Activated T-cell treated with anti-CD3 and anti-CD28 coated beads, Interleukin-2, amount 50 U/mL, for 48 hours (primary cell): Measurements from ENCODE around the gene LRPPRC.

Experiments used
- DNase-seq, 2 experiments: peaks; one replicate each; pipeline ENCODE4 v3.0.0-alpha.2; 2020

LRPPRC gene

GRCh38 chr2:43905871-43906270 lies 89.9 kb downstream of the LRPPRC start:
- no peak for DNase-seq

- DNase-seq = no peak
Observed at GRCh38 chr2:43905371-43905803, 90.4 kb downstream of the LRPPRC start.

- DNase-seq = no peak
Observed at GRCh38 chr2:43899589-43899988, 96.2 kb downstream of the LRPPRC start.

- DNase-seq = no peak
Observed at GRCh38 chr2:43898838-43899346, 96.9 kb downstream of the LRPPRC start.

GRCh38 chr2:43898134-43898837 lies 97.5 kb downstream of the LRPPRC start:
- no peak for DNase-seq

- DNase-seq = no peak
Observed at GRCh38 chr2:43897492-43897891, 98.3 kb downstream of the LRPPRC start.

GRCh38 chr2:43896906-43897305 lies 98.9 kb downstream of the LRPPRC start:
- no peak for DNase-seq

- DNase-seq = no peak
Observed at GRCh38 chr2:43894743-43895142, 101.0 kb downstream of the LRPPRC start.

GRCh38 chr2:43890855-43891254 lies 104.9 kb downstream of the LRPPRC start:
- DNase-seq = no peak

GRCh38 chr2:43889416-43889815 lies 106.4 kb downstream of the LRPPRC start:
- no peak for DNase-seq

GRCh38 chr2:43887176-43887575 lies 108.6 kb downstream of the LRPPRC start:
- no peak for DNase-seq

GRCh38 chr2:43885132-43885632 lies 110.6 kb downstream of the LRPPRC start:
- no peak for DNase-seq

- no peak for DNase-seq
Observed at GRCh38 chr2:43884689-43885088, 111.1 kb downstream of the LRPPRC start.

GRCh38 chr2:43882312-43882711 lies 113.5 kb downstream of the LRPPRC start:
- DNase-seq = no peak

- no peak for DNase-seq
Observed at GRCh38 chr2:43880952-43881351, 114.8 kb downstream of the LRPPRC start.

- DNase-seq = no peak
Observed at GRCh38 chr2:43880471-43880870, 115.3 kb downstream of the LRPPRC start.

- no peak for DNase-seq
Observed at GRCh38 chr2:43879261-43879660, 116.5 kb downstream of the LRPPRC start.

GRCh38 chr2:43877782-43878464 lies 117.9 kb downstream of the LRPPRC start:
- DNase-seq = peak; percentile 87

GRCh38 chr2:43874776-43875451 lies 120.9 kb downstream of the LRPPRC start:
- DNase-seq = no peak

- no peak for DNase-seq
Observed at GRCh38 chr2:43872151-43872550, 123.6 kb downstream of the LRPPRC start.

GRCh38 chr2:43855292-43855691 lies 140.5 kb downstream of the LRPPRC start:
- DNase-seq = no peak

GRCh38 chr2:43854671-43855070 lies 141.1 kb downstream of the LRPPRC start:
- DNase-seq = no peak
